ENCODE measurements around the gene RTRAF.

GRCh38 chr14:51942971-51943370, 46.4 kb upstream of the RTRAF start:
- no peak for TF ChIP-seq CTCF (IDR thresholded peaks at IDR 0.05)
- TF ChIP-seq POLR2A (IDR thresholded peaks at IDR 0.05), result no peak
- no peak for TF ChIP-seq EP300 (IDR thresholded peaks at IDR 0.05)

Data from stomach (tissue), 4 donors.